LHCN-M2 (cell line): ENCODE measurements around the gene SETBP1. TPM values are rescaled to one million over a fixed set of nuclear protein-coding genes. Genes with fewer than 3 reads are reported as not detected.

ENCODE experiments used
- DNase-seq: peaks from one replicate; pipeline ENCODE4 v3.0.0-alpha.2; 2012; ENCODE audit warnings: low read depth
- polyA plus RNA-seq: library from polyadenylated mRNA; unstranded; fragments of >200 nt; gene quantifications from one replicate; pipeline ENCODE4 v1.2.1, GENCODE V29; 2012; ENCODE audit warnings: missing spikeins
- total RNA-seq: library from RNA; depleted of rRNA; stranded (reverse); fragments of >200 nt; gene quantifications from 2 replicates; pipeline ENCODE4 v1.2.3, GENCODE V29; 2014; rRNA removed

The SETBP1 gene
- total RNA-seq = 0.77 and 1.6 TPM in 2 replicates
- 0.32 TPM for polyA plus RNA-seq

GRCh38 chr18:44680273-44681075, at the start of gene SETBP1:
TSS of gene SETBP1 (plus strand) at chr18:44680888. CDS start at chr18:44701347, 20,459 bp downstream.
- DNase-seq = peak; percentile 54

- DNase-seq = no peak
Observed at GRCh38 chr18:44632469-44633145, 48.1 kb upstream of the SETBP1 start.

GRCh38 chr18:44635546-44635945, 45.1 kb upstream of the SETBP1 start:
- no peak for DNase-seq

DNA sequence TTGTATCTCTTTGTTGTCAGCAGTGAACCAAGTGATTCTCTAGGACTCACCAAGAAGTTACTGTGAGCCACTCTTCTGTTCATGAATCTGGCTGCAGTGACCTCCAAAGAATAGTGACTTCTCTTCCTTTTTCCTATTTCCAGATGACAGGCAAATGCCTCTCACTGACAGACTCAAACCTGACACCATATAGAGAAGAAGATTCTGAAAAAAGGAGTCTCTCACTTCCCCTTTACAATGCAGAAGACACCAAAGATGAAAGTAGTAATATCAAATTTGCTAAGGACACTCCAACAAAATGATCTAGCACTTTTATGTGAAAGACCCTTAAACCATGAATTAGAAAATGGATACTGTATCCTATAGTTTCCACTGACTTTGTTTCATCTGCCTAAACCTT, 44.4 kb upstream of the SETBP1 start:
- no peak for DNase-seq

DNA sequence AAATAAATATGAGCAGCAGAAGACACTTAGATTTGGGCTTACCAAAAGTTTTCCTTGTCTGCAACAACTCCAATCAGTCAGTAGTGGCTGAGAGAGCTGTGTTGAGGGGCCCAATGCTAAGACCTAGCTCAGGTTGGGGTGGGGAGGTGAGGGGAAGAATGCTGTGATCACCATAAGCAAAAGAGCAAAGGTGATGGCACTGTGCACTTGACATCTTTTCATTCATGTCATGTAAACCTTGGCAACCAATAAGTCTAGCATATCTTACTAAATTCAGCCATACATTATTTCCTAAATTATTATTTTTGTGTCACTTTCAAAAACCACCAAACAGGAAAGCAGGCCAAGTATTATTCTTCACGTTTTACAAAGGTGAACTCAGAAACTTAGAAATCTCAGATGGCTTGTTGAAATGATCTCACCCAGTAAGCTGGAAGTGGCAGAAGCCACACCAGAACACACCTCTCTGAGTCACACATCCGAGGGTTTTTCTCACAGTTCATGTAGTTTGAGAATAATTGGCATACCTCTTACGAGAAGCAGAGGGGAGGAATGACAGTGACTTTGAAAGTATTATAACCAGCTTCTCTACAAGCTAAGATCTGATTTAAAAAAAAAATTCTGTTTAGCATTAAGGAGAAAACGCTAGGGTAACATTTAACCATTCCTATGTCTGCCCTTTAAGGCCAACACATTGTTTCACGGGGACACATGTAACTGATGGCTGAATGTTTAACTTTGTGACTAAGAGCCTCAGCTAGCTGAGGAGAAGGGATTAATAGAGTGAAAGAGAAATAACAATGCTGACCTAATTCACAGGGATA, 43.3 kb upstream of the SETBP1 start:
- peak; percentile 49 for DNase-seq

DNA sequence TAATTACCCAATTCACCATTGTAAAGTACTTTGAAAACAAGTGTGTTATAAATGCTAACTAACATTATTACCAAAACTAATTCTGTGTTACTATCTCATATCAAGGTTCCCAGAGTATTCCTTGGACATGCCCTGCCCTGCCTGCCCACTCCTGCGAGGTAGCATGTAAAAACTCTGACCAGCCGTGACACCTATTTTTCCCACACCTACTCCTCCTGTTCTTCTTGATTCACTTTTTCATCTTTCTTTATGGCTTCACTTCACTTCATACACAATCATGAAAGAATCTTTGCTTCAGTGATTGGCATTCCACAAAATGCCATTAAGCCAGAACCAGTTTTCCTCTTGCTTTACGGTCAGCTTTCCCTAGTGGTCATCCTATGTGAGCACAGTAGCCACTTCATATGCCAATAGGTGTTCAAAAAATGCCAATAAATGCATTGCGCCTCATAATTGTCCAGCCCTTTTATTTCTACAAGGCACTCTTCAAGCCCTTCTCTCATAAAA, 42.6 kb upstream of the SETBP1 start:
- no peak for DNase-seq

GRCh38 chr18:44638811-44639210, 41.9 kb upstream of the SETBP1 start:
- DNase-seq = no peak

DNA sequence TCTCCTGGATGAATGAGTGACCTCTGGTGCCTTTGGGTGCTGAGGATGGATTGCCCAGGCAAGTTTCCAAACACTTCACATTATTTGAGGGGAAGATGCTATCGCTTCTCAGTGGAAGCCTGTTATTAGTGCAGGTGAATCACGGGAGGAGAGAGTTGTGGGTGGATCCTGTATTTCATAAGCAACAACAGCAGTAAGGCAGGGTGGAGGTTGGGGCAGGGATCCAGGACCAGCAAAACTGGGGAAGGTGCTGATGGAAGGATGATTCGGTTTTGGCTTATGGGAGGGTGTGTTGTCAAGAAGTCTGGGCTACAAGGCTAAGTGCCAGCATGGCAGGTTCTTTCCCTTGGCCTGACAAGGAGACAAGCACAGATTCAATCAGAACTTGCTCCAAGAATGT, 37.7 kb upstream of the SETBP1 start:
- DNase-seq = no peak

DNA sequence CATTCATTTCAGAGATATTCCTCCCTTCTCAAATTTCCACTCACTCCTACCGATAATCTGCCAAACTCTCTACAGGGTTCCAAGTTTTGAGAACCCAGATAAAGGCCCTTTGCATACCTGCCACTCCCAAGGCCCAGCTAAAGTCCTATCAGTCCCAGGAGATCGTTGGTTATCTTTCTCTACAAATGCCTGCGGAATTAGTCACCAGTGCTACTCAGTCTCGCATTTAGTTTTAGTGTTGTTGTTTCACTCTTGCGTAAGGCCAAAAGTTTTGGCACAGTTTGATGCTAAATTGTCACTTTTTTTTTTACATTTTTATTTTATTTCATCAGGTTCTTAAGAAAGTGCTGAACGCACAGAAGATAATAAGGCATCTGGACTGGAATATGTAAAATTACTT, 29.2 kb upstream of the SETBP1 start:
- peak; percentile 85 for DNase-seq

DNA sequence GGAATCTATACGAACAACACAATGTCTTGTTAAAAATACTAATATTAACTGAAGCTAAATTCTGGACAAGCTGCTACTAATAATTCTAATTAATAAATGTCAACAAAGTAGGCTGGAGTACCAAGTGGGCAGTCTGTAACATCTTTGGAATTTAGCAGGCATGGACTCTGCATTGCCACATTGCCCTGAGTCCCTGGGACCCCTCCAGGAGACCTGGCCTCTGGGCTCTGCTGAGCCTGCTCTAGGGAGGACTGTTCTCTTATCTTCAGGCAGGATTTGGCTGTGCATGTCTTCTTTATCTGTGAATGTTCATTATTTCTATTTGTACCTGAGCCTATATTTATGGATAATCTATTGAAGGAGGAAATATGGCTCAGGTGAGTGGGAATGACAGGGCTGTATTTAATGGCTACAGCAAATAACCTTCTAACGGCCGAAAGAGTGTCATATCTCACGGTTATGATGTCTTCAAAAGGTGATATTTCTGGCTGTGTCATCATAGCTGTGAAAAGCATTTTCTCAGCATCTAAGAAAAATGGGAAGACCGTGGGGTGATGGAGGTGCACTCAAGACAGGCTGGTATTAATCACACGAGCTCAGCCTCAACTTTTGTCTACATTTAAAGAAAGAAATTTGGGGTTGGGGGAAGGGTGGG, 28.6 kb upstream of the SETBP1 start:
- DNase-seq = no peak

DNA sequence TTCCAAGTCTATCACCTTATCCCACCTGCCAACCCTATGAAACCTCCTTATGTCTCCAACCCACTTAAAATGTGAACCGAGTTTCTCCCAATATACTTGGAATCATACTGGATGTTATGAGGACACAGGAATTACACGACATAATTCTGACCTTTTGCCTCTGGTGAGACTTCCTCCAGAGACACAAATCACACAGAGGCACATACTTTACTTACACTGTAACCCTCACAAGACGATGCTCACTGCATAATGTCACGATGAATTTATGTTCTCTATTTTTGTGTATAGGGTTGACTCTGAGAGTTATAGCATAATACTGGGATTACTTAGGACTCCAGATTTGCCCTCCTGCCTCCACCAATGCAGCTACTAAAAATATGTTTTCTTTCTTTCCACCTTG, 28.0 kb upstream of the SETBP1 start:
- DNase-seq = no peak

GRCh38 chr18:44654573-44654972, 26.1 kb upstream of the SETBP1 start:
- DNase-seq = peak; percentile 76

GRCh38 chr18:44655435-44655834, 25.3 kb upstream of the SETBP1 start:
- no peak for DNase-seq

DNA sequence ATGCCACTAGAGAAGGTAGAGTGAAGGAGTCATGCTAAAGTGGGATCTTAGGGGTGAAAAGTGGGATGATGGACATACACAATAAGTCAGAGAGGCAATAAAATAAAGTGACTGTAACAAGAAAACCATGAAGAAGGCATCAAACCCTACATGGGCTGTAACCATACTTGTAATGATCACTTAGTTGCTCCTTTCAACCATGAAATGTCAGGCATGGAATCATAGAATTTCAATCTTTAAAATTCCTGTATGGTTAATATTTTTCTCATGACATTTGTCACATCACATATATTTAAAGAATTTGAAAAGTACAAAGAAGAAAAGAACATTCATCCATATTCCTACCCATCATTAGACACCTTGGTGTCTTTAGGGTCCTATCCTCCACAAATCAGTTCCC, 20.9 kb upstream of the SETBP1 start:
- no peak for DNase-seq

DNA sequence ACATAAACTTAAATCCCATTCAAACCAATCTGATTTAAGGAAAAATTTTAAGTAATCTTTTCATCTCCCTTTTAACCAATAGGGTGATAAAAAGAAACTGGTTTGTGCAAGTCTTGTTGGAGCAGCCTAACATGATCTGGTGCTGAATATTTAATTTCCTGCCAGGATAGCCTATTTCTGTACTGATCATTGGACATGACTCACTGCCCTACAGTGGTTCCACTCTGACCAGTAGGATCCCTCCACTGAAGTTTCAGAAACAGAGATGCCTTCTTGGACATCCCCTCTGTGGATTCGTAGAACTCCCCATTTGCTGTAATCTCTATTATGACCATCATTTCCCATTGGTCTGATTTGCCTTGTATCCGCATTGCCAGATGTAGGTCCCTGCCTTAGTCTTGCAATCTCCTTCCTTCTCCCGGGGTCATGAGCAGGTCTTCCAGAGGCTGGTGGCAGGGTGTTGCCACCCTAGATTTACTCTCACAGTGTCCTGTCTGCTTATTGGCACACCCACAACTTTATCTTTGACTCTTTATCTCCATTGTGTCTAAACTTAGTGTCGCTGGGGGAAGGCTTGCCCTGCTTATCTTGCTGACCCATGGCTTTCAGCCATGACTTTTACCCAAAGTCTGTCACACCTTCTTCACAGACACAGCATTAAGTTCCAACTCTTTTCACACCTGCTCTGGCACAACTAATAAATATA, 12.3 kb upstream of the SETBP1 start:
- no peak for DNase-seq

DNA sequence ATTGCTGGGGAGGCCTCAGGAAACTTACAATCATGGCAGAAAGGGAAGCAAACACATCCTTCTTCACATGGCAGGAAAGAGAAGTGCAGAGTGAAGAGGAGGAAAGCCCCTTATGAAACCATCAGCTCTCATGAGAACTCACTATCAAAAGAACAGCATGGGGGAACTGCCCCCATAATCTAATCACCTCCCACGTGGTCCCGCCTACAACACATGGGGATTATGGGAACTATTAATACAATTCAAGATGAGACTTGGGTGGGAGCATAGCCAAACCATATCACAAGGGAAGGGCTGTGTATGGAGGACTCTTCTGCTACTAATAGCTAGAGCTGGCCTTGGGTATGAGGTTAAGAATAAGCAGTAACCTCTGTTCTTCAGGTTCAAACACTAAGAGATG, 8.8 kb upstream of the SETBP1 start:
- no peak for DNase-seq

GRCh38 chr18:44672506-44672905, 8.2 kb upstream of the SETBP1 start:
- no peak for DNase-seq

- DNase-seq = no peak
Observed at GRCh38 chr18:44673256-44673880, 7.3 kb upstream of the SETBP1 start.

DNA sequence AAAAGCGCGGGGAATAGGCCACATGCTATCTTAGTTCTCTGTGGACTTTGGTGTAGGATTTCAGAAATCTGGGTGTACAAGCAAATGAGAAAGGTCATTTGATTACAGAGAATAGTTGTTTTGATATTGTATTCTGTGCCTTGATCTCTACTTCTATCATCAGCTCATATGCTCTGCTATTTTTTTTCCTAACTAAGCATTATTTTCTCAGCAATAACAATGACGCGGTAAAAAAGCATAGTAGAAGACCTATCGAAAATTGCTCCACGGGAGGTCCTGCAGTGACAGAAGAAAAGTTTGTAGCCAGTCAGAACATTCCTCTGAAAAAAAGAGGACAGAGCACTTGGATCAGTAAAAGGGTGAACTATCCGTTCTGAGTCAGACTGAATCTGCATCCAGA, 2.8 kb upstream of the SETBP1 start:
- DNase-seq = no peak

DNA sequence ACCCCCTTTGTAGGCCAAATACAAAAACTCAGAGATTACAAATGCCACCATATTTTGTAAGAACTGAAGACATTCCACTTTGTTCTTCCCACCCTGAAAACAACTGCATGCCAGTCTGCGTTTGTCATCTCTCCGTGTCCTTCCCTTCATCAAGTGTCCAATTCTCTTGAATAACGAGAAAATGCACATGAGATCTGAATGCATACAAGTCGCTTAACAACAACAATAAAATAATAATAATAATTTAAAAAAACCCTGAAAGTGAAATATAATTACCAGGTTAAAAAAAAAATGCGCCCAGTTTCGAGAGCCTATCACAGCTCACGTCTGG, 2.0 kb upstream of the SETBP1 start:
- no peak for DNase-seq
